HCT116 (cell line): ENCODE measurements around the gene GBF1. TPM values are rescaled to one million over a fixed set of nuclear protein-coding genes. Genes with fewer than 3 reads are reported as not detected.

Experiments
- ATAC-seq: fragments of 200-7000 bp; cut with Tn5 transposase; 2 replicates; pipeline ENCODE4 v1.9.1; 2020; ENCODE audit warnings: mild to moderate bottlenecking, moderate library complexity
- BruUV-seq: library from RNA; stranded (reverse); fragments of 400-500 nt; replicated peaks from 2 replicates; lab custom pipeline; 2021; lab: Mats Ljungman, UMichigan
- CTCF ChIA-PET: fragments of 300-600 bp; sonication (Branson Sonifier 250); formaldehyde crosslinking; loops from one replicate; lab custom pipeline; 2021; ENCODE audit warnings: antibody characterized with exemption; lab: Charles Lee
- POLR2A ChIA-PET: fragments of 300-600, 350-600 bp; sonication (Branson Sonifier 250); formaldehyde crosslinking; loops from one replicate; lab custom pipeline; 2021; ENCODE audit warnings: antibody characterized with exemption; lab: Charles Lee
- RAD21 ChIA-PET, 2 experiments: fragments of 300-600 bp; sonication (Branson Sonifier 250); formaldehyde crosslinking; loops; one replicate each; lab custom pipeline; 2023; ENCODE audit warnings: low total read pairs in 2 of 2; ENCODE audit not compliant: uncharacterized antibody in 2 of 2, unreplicated experiment in 2 of 2, low non-redundant PET in 1 of 2; lab: Charles Lee
- DNase-seq: peaks from one replicate; pipeline ENCODE4 v3.0.0-alpha.2; 2010; ENCODE audit warnings: low read depth, low spot score
- H2AFZ ChIP-seq: fragments of 200-600 bp; shearing (Covaris generic), sonication (generic); 2 replicates; pipeline ENCODE4 v1.6.1; 2017; ENCODE audit warnings: low read depth, mixed run types, mixed read lengths, antibody characterized with exemption, low read length; ENCODE audit not compliant: poor library complexity, severe bottlenecking
- H3K27ac ChIP-seq: 2 replicates; pipeline ENCODE4 v1.5.1; 2012; ENCODE audit warnings: low read depth, low read length
- H3K27me3 ChIP-seq: fragments of 200-600 bp; sonication (generic); 2 replicates; pipeline ENCODE4 v1.6.1; 2016; ENCODE audit warnings: mixed run types, low read length, mixed read lengths; ENCODE audit not compliant: insufficient read depth
- H3K36me3 ChIP-seq, 2 experiments: fragments of 200-500 bp in 1 of 2; fragments of 200-600 bp in 1 of 2; sonication (Bioruptor generic) in 1 of 2; sonication (generic) in 1 of 2; 2 replicates each; pipeline versions ENCODE4 v1.5.1 to v1.6.1; 2014 to 2016; ENCODE audit warnings: low read length in 2 of 2, inconsistent platforms in 1 of 2, mixed read lengths in 1 of 2, mixed run types in 1 of 2; ENCODE audit not compliant: insufficient read depth in 2 of 2, control insufficient read depth in 1 of 2
- H3K4me1 ChIP-seq, 2 experiments: fragments of 200-600 bp in 1 of 2; sonication (generic) in 1 of 2; 2 replicates each; pipeline versions ENCODE4 v1.5.1 to v1.6.1; 2012 to 2017; ENCODE audit warnings: low read length in 2 of 2, inconsistent platforms in 1 of 2, mild to moderate bottlenecking in 1 of 2, mixed read lengths in 1 of 2, mixed run types in 1 of 2, moderate library complexity in 1 of 2; ENCODE audit not compliant: insufficient read depth in 2 of 2, control insufficient read depth in 1 of 2
- H3K4me2 ChIP-seq: fragments of 200-600 bp; sonication (generic); 2 replicates; pipeline ENCODE4 v1.6.1; 2017; ENCODE audit warnings: mixed run types, low read length, mixed read lengths
- H3K4me3 ChIP-seq, 2 experiments: fragments of 200-600 bp in 1 of 2; sonication (generic) in 1 of 2; replicated peaks in 1 of 2; 2 replicates each; pipeline ENCODE4 v1.5.1; 2011 to 2016; ENCODE audit warnings: low read length in 2 of 2, control low read depth in 1 of 2, low read depth in 1 of 2, mild to moderate bottlenecking in 1 of 2, mixed read lengths in 1 of 2, mixed run types in 1 of 2
- H3K79me2 ChIP-seq: fragments of 200-600 bp; sonication (generic); 2 replicates; pipeline ENCODE4 v1.6.1; 2017; ENCODE audit warnings: mild to moderate bottlenecking, mixed run types, low read length, moderate library complexity, mixed read lengths; ENCODE audit not compliant: insufficient read depth
- H3K9ac ChIP-seq: fragments of 200-600 bp; sonication (generic); 2 replicates; pipeline ENCODE4 v1.6.1; 2016; ENCODE audit warnings: low read length, mixed read lengths
- H3K9me2 ChIP-seq: fragments of 200-600 bp; sonication (generic), shearing (Covaris generic); 2 replicates; pipeline ENCODE4 v1.6.1; 2017; ENCODE audit warnings: mixed run types, mild to moderate bottlenecking, moderate library complexity; ENCODE audit not compliant: insufficient read depth
- H3K9me3 ChIP-seq, 2 experiments: fragments of 200-500 bp in 1 of 2; fragments of 200-600 bp in 1 of 2; sonication (Bioruptor generic) in 1 of 2; sonication (generic) in 1 of 2; 2 replicates each; pipeline ENCODE4 v1.6.1; 2014 to 2017; ENCODE audit warnings: low read length in 2 of 2, mixed read lengths in 2 of 2, inconsistent platforms in 1 of 2, low read depth in 1 of 2, mild to moderate bottlenecking in 1 of 2, mixed run types in 1 of 2, moderate library complexity in 1 of 2; ENCODE audit not compliant: control insufficient read depth in 1 of 2, insufficient read depth in 1 of 2
- H4K20me1 ChIP-seq: fragments of 200-600 bp; sonication (generic), shearing (Covaris generic); 2 replicates; pipeline ENCODE4 v1.6.1; 2017; ENCODE audit warnings: mixed run types, mild to moderate bottlenecking, moderate library complexity; ENCODE audit not compliant: insufficient read depth
- CEBPB ChIP-seq: IDR thresholded peaks from 2 replicates; pipeline ENCODE4 v1.6.1; 2012; ENCODE audit warnings: low read depth
- EGR1 ChIP-seq: IDR thresholded peaks from 2 replicates; pipeline ENCODE4 v1.6.1; 2012; ENCODE audit warnings: low read depth
- ELF1 ChIP-seq: IDR thresholded peaks from 2 replicates; pipeline ENCODE4 v1.6.1; 2012; ENCODE audit warnings: low read depth, borderline replicate concordance
- EZH2 ChIP-seq: fragments of 200-600 bp; sonication (generic); IDR thresholded peaks from 2 replicates; pipeline ENCODE4 v1.6.1; 2017; ENCODE audit warnings: antibody characterized with exemption, mixed run types
- FOSL1 ChIP-seq: IDR thresholded peaks from 2 replicates; pipeline ENCODE4 v1.6.1; 2012; ENCODE audit warnings: low read depth
- JUND ChIP-seq: IDR thresholded peaks from 2 replicates; pipeline ENCODE4 v1.6.1; 2012
- MAX ChIP-seq: IDR thresholded peaks from 2 replicates; pipeline ENCODE4 v1.6.1; 2012
- POLR2AphosphoS5 ChIP-seq: IDR thresholded peaks from 2 replicates; pipeline ENCODE4 v1.6.1; 2011; ENCODE audit warnings: mild to moderate bottlenecking, low read depth, low read length, moderate library complexity
- REST ChIP-seq: IDR thresholded peaks from 2 replicates; pipeline ENCODE4 v1.6.1; 2012; ENCODE audit warnings: low read depth
- SIN3A ChIP-seq: IDR thresholded peaks from 2 replicates; pipeline ENCODE4 v1.6.1; 2012; ENCODE audit warnings: low read depth
- SP1 ChIP-seq: IDR thresholded peaks from 2 replicates; pipeline ENCODE4 v1.6.1; 2012; ENCODE audit warnings: low read depth
- SRF ChIP-seq: IDR thresholded peaks from 2 replicates; pipeline ENCODE4 v1.6.1; 2012; ENCODE audit warnings: low read depth
- TCF7L2 ChIP-seq: IDR thresholded peaks from 2 replicates; pipeline ENCODE4 v1.7.0; 2011; ENCODE audit warnings: borderline replicate concordance, inconsistent platforms; ENCODE audit not compliant: insufficient read depth, insufficient read length; ENCODE audit errors: extremely low read depth
- YY1 ChIP-seq: IDR thresholded peaks from 2 replicates; pipeline ENCODE4 v1.6.1; 2011; ENCODE audit warnings: low read length, low read depth, moderate library complexity, mild to moderate bottlenecking; ENCODE audit not compliant: insufficient replicate concordance; ENCODE audit errors: extremely low read depth
- ZFX ChIP-seq: fragments of 450-650 bp; IDR thresholded peaks from 2 replicates; pipeline ENCODE4 v1.6.1; 2017
- ZNF274 ChIP-seq: fragments of 200-500 bp; sonication (Bioruptor generic); IDR thresholded peaks from 2 replicates; pipeline ENCODE4 v1.6.1; 2014; ENCODE audit warnings: mild to moderate bottlenecking, low read depth, low read length, inconsistent platforms
- intact Hi-C: fragments of 100-400 bp; cut with micrococcal nuclease; formaldehyde crosslinking; loops from 2 replicates; pipeline ENCODE4 v1.10.0; 2022
- total RNA-seq: library from RNA; stranded (reverse); gene quantifications from one replicate; pipeline ENCODE4 v1.2.1, GENCODE V29; 2021; ENCODE audit not compliant: unreplicated experiment
- TF ChIP-seq, protein P1 (sequence below): IDR thresholded peaks from 2 replicates; pipeline ENCODE4 v1.6.1; 2011; ENCODE audit warnings: mild to moderate bottlenecking, low read length, moderate library complexity; ENCODE audit not compliant: insufficient replicate concordance; ENCODE audit errors: extremely low read depth
- TF ChIP-seq, protein P2 (sequence below), 3 experiments: fragments of 200-600 bp in 1 of 3; sonication (generic) in 1 of 3; IDR thresholded peaks in 2 of 3; conservative IDR thresholded peaks in 1 of 3; 2 replicates each; pipeline ENCODE4 v1.5.1; 2012 to 2017; ENCODE audit warnings: low read depth in 2 of 3, low read length in 2 of 3, antibody characterized with exemption in 1 of 3, borderline replicate concordance in 1 of 3, control low read depth in 1 of 3, mild to moderate bottlenecking in 1 of 3, mixed read lengths in 1 of 3, mixed run types in 1 of 3, moderate library complexity in 1 of 3; ENCODE audit not compliant: insufficient read depth in 1 of 3

Gene GBF1
- total RNA-seq, 1 experiment from 2014 or later = 58.9 TPM

- Histone ChIP-seq H3K9me2 (no peaks in the 10 kb centered on the region), H3K27me3 (no peaks in the 10 kb centered on the region), H3K27ac (peak overlapping the region; percentile 52), H4K20me1 (no peaks in the 10 kb centered on the region), H3K4me2 (peak overlapping the region; percentile 88), H3K79me2 (peaks cover 13% of the 10 kb centered on the region; the same call in 1 of the 2 replicates), H2AFZ (no peak overlapping the region), H3K4me1 (peaks cover 21 to 73% of the 10 kb centered on the region in 2 experiments), H3K9ac (peak overlapping the region; percentile 81), H3K36me3 (peaks cover 11 to 26% of the 10 kb centered on the region in 2 experiments; a peak in 3 of 4 replicates), H3K4me3 (peak overlapping the region; percentile 45 to 63), H3K9me3 (no peaks in the 10 kb centered on the region)
- RAD21 ChIA-PET = interaction anchor here (0.7 to 2.3 kb wide), 5 partner anchors 14 to 242 kb away, joined by 3 to 8 read pairs (median 5); no protein-coding TSS in a partner anchor
- CTCF ChIA-PET = interaction anchor here (0.6 to 9.3 kb wide), 20 partner anchors 8 to 230 kb away, joined by 3 to 154 read pairs (median 3); partner anchors contain the start of genes ACTR1A, ELOVL3 and FBXL15
- intact Hi-C loops = loop anchor here (1.0 kb wide), 2 partner anchors 170 to 230 kb away; no protein-coding TSS in a partner anchor
- ATAC-seq (peak; percentile 75), DNase-seq (peak; percentile 80)
- BruUV-seq = no TSS peak
- POLR2A ChIA-PET = interaction anchor here (0.6 to 3.5 kb wide), 6 partner anchors 21 to 230 kb away, joined by 3 to 15 read pairs (median 6); partner anchors contain the start of genes C10orf95 and FBXL15
- no peak for TF ChIP-seq ELF1
- no peak for TF ChIP-seq SP1
- TF ChIP-seq YY1 = no peak
- TF ChIP-seq SIN3A = no peak
- TF ChIP-seq, protein P1, sequence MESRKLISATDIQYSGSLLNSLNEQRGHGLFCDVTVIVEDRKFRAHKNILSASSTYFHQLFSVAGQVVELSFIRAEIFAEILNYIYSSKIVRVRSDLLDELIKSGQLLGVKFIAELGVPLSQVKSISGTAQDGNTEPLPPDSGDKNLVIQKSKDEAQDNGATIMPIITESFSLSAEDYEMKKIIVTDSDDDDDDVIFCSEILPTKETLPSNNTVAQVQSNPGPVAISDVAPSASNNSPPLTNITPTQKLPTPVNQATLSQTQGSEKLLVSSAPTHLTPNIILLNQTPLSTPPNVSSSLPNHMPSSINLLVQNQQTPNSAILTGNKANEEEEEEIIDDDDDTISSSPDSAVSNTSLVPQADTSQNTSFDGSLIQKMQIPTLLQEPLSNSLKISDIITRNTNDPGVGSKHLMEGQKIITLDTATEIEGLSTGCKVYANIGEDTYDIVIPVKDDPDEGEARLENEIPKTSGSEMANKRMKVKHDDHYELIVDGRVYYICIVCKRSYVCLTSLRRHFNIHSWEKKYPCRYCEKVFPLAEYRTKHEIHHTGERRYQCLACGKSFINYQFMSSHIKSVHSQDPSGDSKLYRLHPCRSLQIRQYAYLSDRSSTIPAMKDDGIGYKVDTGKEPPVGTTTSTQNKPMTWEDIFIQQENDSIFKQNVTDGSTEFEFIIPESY = peak; percentile 58
- no peak for TF ChIP-seq ZNF274
- TF ChIP-seq TCF7L2 = peak; percentile 32
- no peak for TF ChIP-seq SRF
- TF ChIP-seq ZFX = peak; percentile 82; the same call in 1 of the 2 replicates
- peak; percentile 91 for TF ChIP-seq POLR2AphosphoS5
- TF ChIP-seq FOSL1 = no peak
- TF ChIP-seq, protein P2, sequence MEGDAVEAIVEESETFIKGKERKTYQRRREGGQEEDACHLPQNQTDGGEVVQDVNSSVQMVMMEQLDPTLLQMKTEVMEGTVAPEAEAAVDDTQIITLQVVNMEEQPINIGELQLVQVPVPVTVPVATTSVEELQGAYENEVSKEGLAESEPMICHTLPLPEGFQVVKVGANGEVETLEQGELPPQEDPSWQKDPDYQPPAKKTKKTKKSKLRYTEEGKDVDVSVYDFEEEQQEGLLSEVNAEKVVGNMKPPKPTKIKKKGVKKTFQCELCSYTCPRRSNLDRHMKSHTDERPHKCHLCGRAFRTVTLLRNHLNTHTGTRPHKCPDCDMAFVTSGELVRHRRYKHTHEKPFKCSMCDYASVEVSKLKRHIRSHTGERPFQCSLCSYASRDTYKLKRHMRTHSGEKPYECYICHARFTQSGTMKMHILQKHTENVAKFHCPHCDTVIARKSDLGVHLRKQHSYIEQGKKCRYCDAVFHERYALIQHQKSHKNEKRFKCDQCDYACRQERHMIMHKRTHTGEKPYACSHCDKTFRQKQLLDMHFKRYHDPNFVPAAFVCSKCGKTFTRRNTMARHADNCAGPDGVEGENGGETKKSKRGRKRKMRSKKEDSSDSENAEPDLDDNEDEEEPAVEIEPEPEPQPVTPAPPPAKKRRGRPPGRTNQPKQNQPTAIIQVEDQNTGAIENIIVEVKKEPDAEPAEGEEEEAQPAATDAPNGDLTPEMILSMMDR (IDR thresholded peaks at IDR 0.05 in 2 of 3, conservative IDR thresholded peaks at IDR 0.05 in 1 of 3; ENCODE audit: borderline replicate concordance in 1 of 3, insufficient read depth in 1 of 3, low read depth in 2 of 3, low read length in 2 of 3) = peak in 2 of 3 experiments; percentile 97 to 99; a peak in 4 of 6 replicates
- no peak for TF ChIP-seq EGR1
- no peak for TF ChIP-seq CEBPB
- no peak for TF ChIP-seq MAX
- TF ChIP-seq EZH2 = no peak
- TF ChIP-seq REST = no peak
- TF ChIP-seq JUND = no peak
Measured at GRCh38 chr10:102399217-102400021, 154.1 kb downstream of the GBF1 start.
